OCI-LY3 (cell line): ENCODE results near the gene AHNAK2.

Experiments
- H2AFZ ChIP-seq: fragments of 200-600, 300-600 bp; shearing (Covaris generic); 2 replicates; pipeline ENCODE4 v1.6.0; 2014; ENCODE audit warnings: antibody characterized with exemption, low read depth, low read length
- H3K27ac ChIP-seq: fragments of 200-600, 300-600 bp; sonication (generic); 2 replicates; pipeline ENCODE4 v1.5.1; 2014; ENCODE audit warnings: mild to moderate bottlenecking, low read length, moderate library complexity, mixed read lengths
- H3K27me3 ChIP-seq: fragments of 200-600, 300-600 bp; sonication (generic); 2 replicates; pipeline ENCODE4 v1.6.1; 2014; ENCODE audit warnings: low read depth, low read length, mixed read lengths
- H3K36me3 ChIP-seq: fragments of 200-600, 300-600 bp; sonication (generic); replicated peaks from 2 replicates; pipeline ENCODE3; 2014; ENCODE audit warnings: low read depth, low read length, mixed read lengths
- H3K4me1 ChIP-seq: fragments of 300-600, 200-600 bp; sonication (generic); 2 replicates; pipeline ENCODE4 v1.6.1; 2014; ENCODE audit warnings: low read length, mixed read lengths
- H3K4me2 ChIP-seq: fragments of 200-600, 300-600 bp; sonication (generic); 2 replicates; pipeline ENCODE4 v1.6.1; 2014; ENCODE audit warnings: low read length, mixed read lengths
- H3K4me3 ChIP-seq: fragments of 300-600, 200-600 bp; sonication (generic); 2 replicates; pipeline ENCODE4 v1.5.1; 2014; ENCODE audit warnings: antibody characterized with exemption, mild to moderate bottlenecking, low read length, moderate library complexity
- H3K79me2 ChIP-seq: fragments of 300-600, 200-600 bp; shearing (Covaris generic); 2 replicates; pipeline ENCODE4 v1.6.1; 2014; ENCODE audit warnings: mild to moderate bottlenecking, low read length, mixed read lengths
- H3K9ac ChIP-seq: fragments of 300-600, 200-600 bp; shearing (Covaris generic); 2 replicates; pipeline ENCODE4 v1.6.0; 2014; ENCODE audit warnings: mild to moderate bottlenecking, low read length, moderate library complexity
- H3K9me3 ChIP-seq: fragments of 200-600, 300-600 bp; shearing (Covaris generic); 2 replicates; pipeline ENCODE4 v1.6.1; 2014; ENCODE audit warnings: low read length, mixed read lengths; ENCODE audit not compliant: insufficient read depth
- H4K20me1 ChIP-seq: fragments of 200-600, 300-600 bp; sonication (generic); 2 replicates; pipeline ENCODE4 v1.6.1; 2016; ENCODE audit warnings: low read length, mixed read lengths; ENCODE audit not compliant: insufficient read depth
- CTCF ChIP-seq: fragments of 200-600, 300-600 bp; sonication (generic); IDR thresholded peaks from 2 replicates; pipeline ENCODE4 v1.5.1; 2014; ENCODE audit warnings: antibody characterized with exemption, low read length, low read depth
- EZH2phosphoT487 ChIP-seq: fragments of 200-600 bp; shearing (Covaris generic); IDR thresholded peaks from 2 replicates; pipeline ENCODE4 v1.6.1; 2018; ENCODE audit warnings: antibody characterized with exemption, mixed run types, low read depth

Gene AHNAK2

GRCh38 chr14:104928391-104929133 lies 49.6 kb downstream of the AHNAK2 start:
- Histone ChIP-seq H3K4me2 (peak overlapping the region; percentile 89), H3K36me3 (peaks cover 73% of the 10 kb centered on the region), H3K9me3 (peaks cover 8% of the 10 kb centered on the region; the same call in 1 of the 2 replicates), H3K79me2 (peaks cover 51% of the 10 kb centered on the region), H3K27ac (no peak overlapping the region; the same call in 1 of the 2 replicates), H3K4me3 (no peak overlapping the region), H3K9ac (no peak overlapping the region; the same call in 1 of the 2 replicates), H2AFZ (no peak overlapping the region), H4K20me1 (peaks cover 37% of the 10 kb centered on the region), H3K4me1 (peaks cover 44% of the 10 kb centered on the region), H3K27me3 (no peaks in the 10 kb centered on the region)
- TF ChIP-seq EZH2phosphoT487: no peak
- TF ChIP-seq CTCF: no peak

- Histone ChIP-seq H3K4me1 (peaks cover 51% of the 10 kb centered on the region), H3K27me3 (no peaks in the 10 kb centered on the region), H3K9me3 (peaks cover 8% of the 10 kb centered on the region; the same call in 1 of the 2 replicates), H3K36me3 (peaks cover 75% of the 10 kb centered on the region), H4K20me1 (peaks cover 37% of the 10 kb centered on the region), H3K27ac (peak overlapping the region; percentile 86), H3K4me2 (peak overlapping the region; percentile 89), H3K79me2 (peaks cover 58% of the 10 kb centered on the region), H3K9ac (peak overlapping the region; percentile 98), H2AFZ (no peak overlapping the region), H3K4me3 (peak overlapping the region; percentile 80)
- TF ChIP-seq CTCF: peak; percentile 20
- TF ChIP-seq EZH2phosphoT487: no peak
These were observed 50.3 kb downstream of the AHNAK2 start for GRCh38 chr14:104927901-104928300.

GRCh38 chr14:104927432-104927816 lies 50.8 kb downstream of the AHNAK2 start:
- peaks cover 71% of the 10 kb centered on the region for H3K36me3 ChIP-seq
- no peak for TF ChIP-seq CTCF
- no peak for TF ChIP-seq EZH2phosphoT487
- H3K4me1 ChIP-seq: peaks cover 54% of the 10 kb centered on the region

GRCh38 chr14:104926619-104927431 lies 51.3 kb downstream of the AHNAK2 start:
- H3K4me1 ChIP-seq: peaks cover 54% of the 10 kb centered on the region
- no peaks in the 10 kb centered on the region for H3K27me3 ChIP-seq
- no peak overlapping the region for H2AFZ ChIP-seq
- H3K9ac ChIP-seq: peak overlapping the region; percentile 98
- H3K27ac ChIP-seq: peak overlapping the region; percentile 86
- peaks cover 65% of the 10 kb centered on the region for H3K36me3 ChIP-seq
- peaks cover 8% of the 10 kb centered on the region; the same call in 1 of the 2 replicates for H3K9me3 ChIP-seq
- peak overlapping the region; percentile 89 for H3K4me2 ChIP-seq
- peaks cover 59% of the 10 kb centered on the region for H3K79me2 ChIP-seq
- no peak for TF ChIP-seq EZH2phosphoT487
- TF ChIP-seq CTCF: no peak
- H4K20me1 ChIP-seq: peaks cover 37% of the 10 kb centered on the region
- peak overlapping the region; percentile 80 for H3K4me3 ChIP-seq

More at GRCh38 chr14:104927432-104927816, 50.8 kb downstream of the AHNAK2 start:
- peak overlapping the region; percentile 98 for H3K9ac ChIP-seq
- no peak overlapping the region for H2AFZ ChIP-seq
- H3K79me2 ChIP-seq: peaks cover 59% of the 10 kb centered on the region
- H3K27ac ChIP-seq: peak overlapping the region; percentile 86
- no peaks in the 10 kb centered on the region for H3K27me3 ChIP-seq
- peak overlapping the region; percentile 89 for H3K4me2 ChIP-seq
- H3K9me3 ChIP-seq: peaks cover 8% of the 10 kb centered on the region; the same call in 1 of the 2 replicates
- peaks cover 37% of the 10 kb centered on the region for H4K20me1 ChIP-seq
- H3K4me3 ChIP-seq: peak overlapping the region; percentile 80
